ENCODE measurements around the gene FBN2. TPM values are rescaled to one million over a fixed set of nuclear protein-coding genes. Genes with fewer than 3 reads are reported as not detected.

Gene FBN2
- total RNA-seq, 2 donors from 2014 or later, result 1.8 to 1.9 TPM

- no peaks in the 10 kb centered on the region for H3K27me3 ChIP-seq
- no peak overlapping the region for H3K9ac ChIP-seq (ENCODE audit: low read depth in 2 of 2, low read length in 2 of 2)
- intact Hi-C loops (cut with DNase I), result no loop called here
- H3K4me1 ChIP-seq, result no peaks in the 10 kb centered on the region
- no peak overlapping the region for H3K27ac ChIP-seq
- H3K9me3 ChIP-seq, result no peaks in the 10 kb centered on the region
- H3K4me3 ChIP-seq, result no peak overlapping the region
- no peak for DNase-seq
- TF ChIP-seq CTCF (IDR thresholded peaks at IDR 0.05), result no peak
- H3K36me3 ChIP-seq, result no peaks in the 10 kb centered on the region
These were observed 309.5 kb downstream of the FBN2 start for GRCh38 chr5:128228521-128228920.

- no peak for TF ChIP-seq CTCF (IDR thresholded peaks at IDR 0.05)
- Histone ChIP-seq H3K4me1 (no peaks in the 10 kb centered on the region), H3K27me3 (no peaks in the 10 kb centered on the region), H3K4me3 (no peak overlapping the region), H3K9ac (ENCODE audit: low read depth in 2 of 2, low read length in 2 of 2) (no peak overlapping the region), H3K9me3 (no peaks in the 10 kb centered on the region), H3K36me3 (no peaks in the 10 kb centered on the region), H3K27ac (no peak overlapping the region)
- intact Hi-C loops (cut with DNase I), result no loop called here
- DNase-seq, result no peak
These were observed 310.0 kb downstream of the FBN2 start for GRCh38 chr5:128228008-128228407.

- TF ChIP-seq CTCF (IDR thresholded peaks at IDR 0.05), result no peak
- no peaks in the 10 kb centered on the region for H3K36me3 ChIP-seq
- intact Hi-C loops (cut with DNase I), result no loop called here
- no peak overlapping the region for H3K27ac ChIP-seq
- no peak for DNase-seq
- H3K9me3 ChIP-seq, result no peaks in the 10 kb centered on the region
- no peak overlapping the region for H3K9ac ChIP-seq (ENCODE audit: low read depth in 2 of 2, low read length in 2 of 2)
- H3K4me1 ChIP-seq, result no peaks in the 10 kb centered on the region
- H3K4me3 ChIP-seq, result no peak overlapping the region
- no peaks in the 10 kb centered on the region for H3K27me3 ChIP-seq
These were observed 312.6 kb downstream of the FBN2 start for GRCh38 chr5:128225245-128226030.

GRCh38 chr5:128224336-128224735, 313.7 kb downstream of the FBN2 start:
- Histone ChIP-seq H3K36me3 (no peaks in the 10 kb centered on the region), H3K4me1 (no peaks in the 10 kb centered on the region), H3K4me3 (no peak overlapping the region), H3K27me3 (no peaks in the 10 kb centered on the region), H3K9me3 (no peaks in the 10 kb centered on the region), H3K9ac (ENCODE audit: low read depth in 2 of 2, low read length in 2 of 2) (no peak overlapping the region), H3K27ac (no peak overlapping the region)
- TF ChIP-seq CTCF (IDR thresholded peaks at IDR 0.05), result no peak
- DNase-seq, result no peak
- intact Hi-C loops (cut with DNase I), result no loop called here

GRCh38 chr5:128220841-128221240, 317.2 kb downstream of the FBN2 start:
- DNase-seq, result no peak
- TF ChIP-seq CTCF (IDR thresholded peaks at IDR 0.05), result no peak
- intact Hi-C loops (cut with DNase I), result no loop called here
- Histone ChIP-seq H3K9ac (ENCODE audit: low read depth in 2 of 2, low read length in 2 of 2) (no peak overlapping the region), H3K4me1 (no peaks in the 10 kb centered on the region), H3K27me3 (no peaks in the 10 kb centered on the region), H3K4me3 (no peak overlapping the region), H3K27ac (no peak overlapping the region), H3K9me3 (no peaks in the 10 kb centered on the region), H3K36me3 (no peaks in the 10 kb centered on the region)

Measured in colonic mucosa (tissue), 4 donors.